ENCODE results near the gene ADGRL1.
A peak's percentile ranks its signal among the peaks of the same experiment; 100 is the strongest.
"Not testable (repeated sequence)": the region's sequence is repeated elsewhere in the genome, so short reads cannot be mapped to it uniquely, and the experiment has no call there.

ADGRL1 gene

DNA sequence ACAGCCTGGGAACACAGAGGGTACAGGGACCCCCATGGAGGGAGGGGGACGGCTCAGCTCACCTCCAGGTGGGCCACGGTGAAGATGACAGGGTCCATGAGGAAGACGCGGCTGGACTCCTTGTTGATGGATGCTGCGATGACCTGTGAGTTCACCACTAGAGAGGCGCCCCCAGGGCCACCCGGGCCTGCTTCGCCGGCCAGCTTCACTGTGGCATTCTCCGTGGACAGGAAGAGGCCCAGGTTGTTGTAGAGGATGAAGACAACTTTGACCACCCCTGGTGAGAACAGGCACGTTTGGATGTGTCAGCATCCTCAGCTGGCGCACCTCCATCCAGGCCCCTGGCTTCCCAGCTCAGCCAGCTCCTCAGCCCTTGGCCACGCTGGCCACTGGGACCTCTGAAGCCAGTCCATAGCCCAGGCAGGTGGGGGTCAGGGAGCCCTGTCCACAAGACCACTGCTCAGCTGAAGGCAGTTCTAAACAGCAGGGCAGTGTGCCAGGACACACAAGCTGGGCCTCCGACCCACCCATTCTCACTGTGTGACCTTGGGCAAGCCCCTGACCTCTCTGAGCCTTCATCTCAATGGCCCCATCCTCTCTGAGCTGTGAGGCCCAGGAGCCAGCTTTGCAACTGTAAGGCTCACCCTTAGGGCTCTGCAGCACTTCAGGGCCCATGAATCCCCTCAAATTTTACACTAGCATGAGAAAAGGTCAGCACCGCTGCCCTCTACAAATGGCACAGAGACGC, 47.5 kb downstream of the ADGRL1 start:
- no peak for DNase-seq

- no peak for DNase-seq
These were observed 48.8 kb downstream of the ADGRL1 start for GRCh38 chr19:14156971-14157717.

DNA sequence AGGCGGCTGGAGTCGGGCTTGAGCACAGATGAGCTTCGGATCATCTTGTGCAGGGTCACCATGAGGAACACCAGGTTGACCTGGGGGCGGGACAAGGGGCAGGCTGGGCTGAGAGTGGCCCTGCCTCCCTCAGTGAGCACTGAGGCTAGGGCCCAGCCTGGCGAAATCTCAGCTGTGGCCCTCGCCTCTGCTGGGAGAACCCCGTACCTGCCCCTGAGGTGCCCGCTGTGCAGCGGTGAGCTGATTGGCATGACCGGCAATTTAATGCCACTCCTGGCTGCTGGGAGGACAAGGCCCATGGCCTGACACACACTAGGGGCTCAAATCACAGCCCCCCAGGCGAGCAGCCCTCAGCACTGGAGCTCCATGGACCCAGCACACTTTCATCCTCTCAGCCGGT, 49.8 kb downstream of the ADGRL1 start:
- no peak for DNase-seq

DNA sequence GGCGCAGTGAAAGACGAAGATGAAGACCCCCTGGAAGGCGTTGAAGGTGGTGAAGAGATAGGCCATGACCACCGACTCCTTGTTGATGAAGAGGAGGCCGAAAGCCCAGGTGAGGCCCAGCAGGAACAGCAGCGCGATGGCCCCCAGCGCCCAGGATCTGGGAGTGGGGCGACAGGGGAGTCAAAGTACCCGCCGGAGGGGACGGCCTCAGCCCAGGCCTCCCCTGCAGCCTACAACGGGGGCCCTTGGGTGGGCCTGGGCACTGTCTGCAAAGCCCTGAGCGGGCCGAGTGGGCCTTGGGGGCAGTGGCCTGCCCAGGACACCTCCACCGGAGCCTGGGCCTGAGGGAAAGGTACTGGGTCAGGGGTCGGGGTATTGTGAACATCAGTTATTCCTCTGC, 50.6 kb downstream of the ADGRL1 start:
- no peak for DNase-seq

DNA sequence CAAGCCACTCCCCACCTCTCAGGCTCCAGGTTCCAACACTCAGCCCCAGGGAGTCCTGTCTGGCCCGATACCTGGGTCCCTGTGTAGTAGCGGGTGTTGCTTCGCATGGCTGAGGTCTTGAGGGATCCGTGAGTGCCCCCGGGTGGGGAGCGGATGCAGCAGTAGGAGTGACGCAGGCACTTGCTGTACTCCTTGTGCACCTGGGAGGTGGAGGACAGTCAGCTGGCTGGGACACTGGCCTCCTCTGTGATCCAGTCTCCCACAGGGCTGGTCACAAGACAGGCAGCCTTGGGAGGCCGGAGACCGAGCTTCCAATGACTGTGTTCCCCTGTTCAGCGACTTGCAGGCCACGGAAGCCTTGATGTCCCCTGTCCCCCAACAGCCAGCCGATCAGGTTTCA, 53.3 kb downstream of the ADGRL1 start:
- DNase-seq: no peak

DNA sequence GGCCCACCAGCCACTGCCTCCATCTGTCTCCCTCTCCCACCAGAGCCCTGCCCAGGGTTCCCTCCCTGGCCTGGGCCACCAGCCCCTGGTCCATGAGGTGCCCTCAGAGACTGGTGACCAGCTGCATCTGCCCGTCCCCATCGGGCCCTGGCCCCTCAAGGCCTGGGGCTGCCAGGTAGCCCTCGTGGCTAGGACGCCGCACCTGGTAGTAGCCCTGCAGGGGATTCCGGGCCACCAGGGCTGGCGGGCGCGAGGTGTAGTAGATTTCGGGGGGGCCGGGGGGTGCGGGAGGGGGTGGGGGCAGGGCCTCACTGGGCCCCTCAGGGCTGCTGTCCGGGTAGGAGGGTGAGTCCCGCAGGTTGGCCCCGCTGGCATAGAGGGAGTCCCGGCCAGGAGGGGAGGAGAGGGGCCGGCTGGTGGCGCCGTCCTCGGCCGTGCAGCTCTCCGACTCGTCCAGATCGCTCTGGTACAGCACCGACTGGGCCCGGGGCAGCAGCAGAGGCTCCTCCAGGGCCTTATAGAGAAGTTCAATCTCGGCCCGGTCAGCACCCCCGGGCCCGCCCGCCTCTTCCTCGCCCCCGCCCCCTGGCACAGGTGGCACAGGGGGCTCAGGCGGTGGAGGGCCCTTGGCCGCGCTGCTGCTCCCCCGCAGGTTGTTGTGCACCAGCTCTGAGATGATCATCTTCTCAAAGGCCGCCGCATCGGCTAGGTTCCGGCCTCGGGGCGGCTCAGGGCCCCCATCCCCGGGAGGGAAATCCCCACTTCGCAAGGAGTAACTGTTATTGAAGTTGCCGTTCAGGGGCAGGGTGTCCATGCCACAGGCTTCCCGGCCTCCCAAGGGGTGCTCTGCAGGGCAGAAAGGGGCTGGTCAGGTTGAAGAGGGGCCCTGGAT, 55.0 kb downstream of the ADGRL1 start:
- DNase-seq: no peak

- DNase-seq: no peak
These were observed 55.8 kb downstream of the ADGRL1 start for GRCh38 chr19:14150041-14150769.

GRCh38 chr19:14149509-14149994, 56.4 kb downstream of the ADGRL1 start:
- no peak for DNase-seq

- DNase-seq: no peak
These were observed 57.1 kb downstream of the ADGRL1 start for GRCh38 chr19:14148751-14149410.

DNA sequence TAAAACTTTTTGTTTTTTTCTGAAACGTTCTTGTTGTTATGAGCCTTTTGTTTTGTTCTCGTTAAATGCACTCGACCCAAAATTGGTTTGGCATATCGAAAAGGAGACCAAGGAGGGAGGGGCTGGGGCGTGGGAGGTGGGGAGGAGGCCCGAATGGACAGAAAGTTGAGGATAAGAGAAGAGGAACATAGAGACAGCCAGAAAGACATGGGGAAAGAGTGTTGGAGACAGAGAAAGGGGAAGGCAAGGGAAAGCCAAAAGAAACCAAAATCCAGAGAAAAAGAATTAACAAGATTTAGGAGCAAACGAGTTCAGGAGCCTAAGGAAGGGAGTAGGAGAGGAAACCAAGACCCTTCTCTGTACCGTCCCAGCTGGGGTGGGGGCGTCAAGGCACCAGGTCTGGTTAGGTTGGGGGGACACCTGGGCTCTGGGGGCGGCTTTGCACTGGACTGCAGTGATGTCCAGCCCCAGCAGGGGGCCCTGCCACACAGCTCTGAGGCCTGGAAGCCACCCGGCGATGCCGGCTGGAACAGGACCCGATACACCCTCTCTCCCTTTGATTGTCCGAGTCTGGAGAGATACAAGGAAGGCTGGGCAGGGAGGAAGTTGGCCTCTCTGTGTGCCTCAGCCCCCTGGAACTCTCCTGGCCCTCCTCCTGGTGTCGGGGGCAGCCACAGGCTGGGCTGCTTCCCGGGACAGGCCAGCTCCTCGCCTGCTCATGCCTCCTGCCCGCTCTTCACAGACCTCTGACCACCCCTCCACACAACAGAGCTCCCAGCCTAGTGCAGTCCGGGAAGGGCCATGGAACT, 58.0 kb downstream of the ADGRL1 start:
- peak in 1 of 2 donors; percentile 45 for DNase-seq

- DNase-seq: peak; percentile 68 to 85
These were observed 59.2 kb downstream of the ADGRL1 start for GRCh38 chr19:14146789-14147216.

DNA sequence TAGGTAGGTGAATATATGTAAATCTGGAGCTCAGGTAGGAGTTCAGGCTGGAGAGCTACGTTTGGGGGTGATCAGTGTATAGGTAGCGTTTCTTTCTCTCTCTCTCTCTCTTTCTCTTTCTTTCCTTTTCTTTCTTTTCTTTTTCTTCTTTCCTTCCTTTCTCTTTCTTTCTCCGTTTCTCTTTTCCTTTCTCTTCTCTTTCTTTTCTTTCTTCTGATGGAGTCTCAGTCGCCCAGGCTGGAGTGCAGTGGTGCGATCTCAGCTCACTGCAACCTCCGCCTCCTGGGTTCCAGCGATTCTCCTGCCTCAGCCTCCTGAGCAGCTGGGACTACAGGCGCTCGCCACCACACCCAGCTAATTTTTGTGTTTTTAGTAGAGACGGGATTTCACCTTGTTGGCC, 59.8 kb downstream of the ADGRL1 start:
- DNase-seq: not testable (repeated sequence)

DNA sequence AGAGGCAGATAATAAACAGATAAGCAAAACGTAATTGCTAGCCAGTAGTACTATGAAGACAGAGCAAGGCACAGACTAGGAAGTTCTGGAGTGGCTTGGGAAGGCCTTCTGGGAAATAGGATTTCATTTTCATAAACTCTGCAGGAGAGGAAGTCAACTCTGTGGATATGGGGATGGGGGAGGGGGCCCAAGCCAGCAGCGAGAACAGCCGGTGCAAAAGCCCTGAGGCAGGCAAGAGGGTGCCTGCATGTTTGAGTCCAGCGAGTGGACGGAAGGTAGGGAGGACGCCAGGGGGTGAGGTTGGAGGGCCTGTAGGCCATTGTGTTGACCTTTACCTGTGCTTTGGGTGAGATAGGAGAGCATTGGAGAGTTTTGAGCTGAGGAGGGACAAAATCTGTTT, 60.6 kb downstream of the ADGRL1 start:
- DNase-seq: no peak

DNA sequence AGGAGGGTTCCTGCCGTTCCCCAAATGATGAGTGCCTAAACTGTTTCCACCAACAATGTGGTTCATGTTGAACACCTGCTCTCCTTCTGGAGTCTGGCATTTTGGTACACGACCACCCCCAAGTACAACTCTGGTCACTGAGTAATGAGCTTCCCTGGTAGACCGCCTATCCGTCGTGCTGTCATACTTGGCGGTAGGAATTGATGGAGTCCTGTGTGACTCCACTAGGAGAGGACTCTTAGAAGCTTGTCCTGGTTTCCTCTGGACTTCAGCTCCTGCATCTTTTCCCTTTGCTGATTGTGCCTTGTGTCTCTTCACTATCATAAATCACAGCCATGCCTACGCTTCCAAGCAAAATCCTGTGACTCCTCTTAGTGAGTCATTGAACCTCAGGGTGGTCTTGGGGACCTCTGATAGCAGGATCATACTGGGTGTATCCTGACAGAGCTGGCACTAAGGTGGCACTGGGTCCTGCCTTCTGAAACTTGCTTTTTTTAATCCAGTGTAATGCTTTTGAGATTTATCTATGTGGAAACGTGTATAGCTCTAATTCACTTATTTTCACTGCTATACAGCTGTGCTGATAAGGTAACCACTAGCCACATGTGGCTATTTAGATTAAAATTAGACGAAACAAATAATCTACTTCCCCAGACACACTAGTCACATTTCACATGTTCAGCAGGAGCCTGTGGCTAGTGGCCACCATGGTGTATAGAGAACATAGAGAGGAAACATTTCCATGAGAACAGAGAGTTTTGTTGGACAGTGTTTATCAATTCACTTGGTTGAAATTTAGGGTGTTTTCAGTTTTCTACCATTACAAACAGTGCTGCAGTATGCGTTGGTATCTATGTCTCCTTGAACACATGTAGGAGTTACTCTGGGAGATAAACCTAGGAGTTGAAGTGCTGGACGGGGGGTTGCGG, 63.4 kb downstream of the ADGRL1 start:
- DNase-seq: no peak

- no peak for DNase-seq
These were observed 64.9 kb downstream of the ADGRL1 start for GRCh38 chr19:14141041-14141440.

GRCh38 chr19:14139944-14140343, 66.0 kb downstream of the ADGRL1 start:
- DNase-seq: peak; percentile 74 to 85

DNA sequence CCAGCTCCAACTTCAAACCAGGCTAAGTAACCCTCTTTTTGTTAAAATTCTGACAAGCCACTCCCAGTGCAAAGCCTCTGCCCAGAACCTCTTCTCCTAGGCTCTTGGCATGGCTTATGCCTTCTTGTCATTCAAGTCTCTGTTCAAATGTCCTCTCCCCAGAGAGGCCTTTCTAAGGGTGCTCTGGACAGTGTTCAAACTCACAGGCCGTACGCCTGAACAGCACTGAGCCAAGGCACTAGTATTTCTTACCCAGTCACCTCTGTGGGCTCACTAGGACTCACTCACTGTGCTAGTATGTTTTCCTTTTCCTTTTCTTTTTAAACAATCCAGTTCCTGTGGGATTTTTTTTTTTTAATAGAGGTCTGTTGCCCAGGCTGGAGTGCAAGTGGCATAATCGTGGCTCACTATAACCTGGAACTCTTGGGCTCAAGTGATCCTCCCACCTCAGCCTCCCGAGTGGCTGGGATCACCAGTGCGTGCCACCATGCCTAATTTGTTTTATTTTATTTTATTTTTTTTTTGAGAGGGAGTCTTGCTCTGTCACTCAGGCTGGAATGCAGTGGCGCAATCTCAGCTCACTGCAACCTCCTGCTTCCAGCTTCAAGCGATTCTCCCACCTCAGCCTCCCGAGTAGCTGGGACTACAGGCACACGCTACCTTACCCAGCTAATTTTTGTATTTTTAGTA, 67.2 kb downstream of the ADGRL1 start:
- DNase-seq: no peak

GRCh38 chr19:14136509-14137281, 69.3 kb downstream of the ADGRL1 start, which contains the start of gene ASF1B:
Gene ASF1B (minus strand): TSS chr19:14136589. CDS start chr19:14136456, 133 bp downstream.
- DNase-seq: peak; percentile 98 to 100

All from inflammatory macrophage treated with lipopolysaccharide for 1 hour (primary cell).